HG02981 (cell line): Measurements from ENCODE around the gene DUSP22.
"Not testable (repeated sequence)": the region's sequence is repeated elsewhere in the genome, so short reads cannot be mapped to it uniquely, and the experiment has no call there.

Source experiments
- ATAC-seq: cut with Tn5 transposase; IDR thresholded peaks from one replicate; pipeline ENCODE4 v1.9.1; 2021; ENCODE audit warnings: mild to moderate bottlenecking, moderate library complexity; ENCODE audit not compliant: unreplicated experiment

The DUSP22 gene

DNA sequence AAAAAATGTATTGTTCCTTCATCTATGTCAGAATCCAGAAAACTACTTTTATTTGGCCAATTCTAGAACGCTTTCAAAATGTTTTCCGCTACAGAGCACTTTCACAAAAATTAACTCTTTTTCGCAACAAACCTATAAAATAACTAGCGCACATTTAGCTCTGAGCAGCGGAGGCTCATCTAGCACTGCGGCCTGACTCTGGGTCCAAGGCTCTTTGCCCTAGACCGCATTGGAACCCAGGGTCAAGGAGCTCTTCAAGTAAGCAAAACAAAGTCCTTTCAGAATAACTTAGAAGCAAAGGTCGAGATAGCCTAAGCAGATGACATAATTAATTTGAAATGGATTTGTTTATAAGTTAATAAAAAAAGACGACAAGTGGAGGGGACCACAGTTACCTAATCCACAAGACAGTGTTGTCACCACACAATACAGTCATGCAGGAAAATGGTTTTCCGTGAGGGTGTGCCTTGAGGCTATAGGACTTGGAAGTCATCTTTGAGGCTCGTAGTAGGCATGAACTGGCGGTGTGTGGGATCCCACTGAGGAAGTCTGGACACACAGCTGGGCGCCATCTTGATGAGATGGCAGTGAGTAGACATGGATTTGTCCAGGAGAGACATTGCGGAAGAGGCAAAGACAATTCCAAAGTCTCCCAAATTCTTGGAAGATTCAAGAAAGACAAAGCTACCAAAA, 70.1 kb downstream of the DUSP22 start:
- ATAC-seq = no peak

DNA sequence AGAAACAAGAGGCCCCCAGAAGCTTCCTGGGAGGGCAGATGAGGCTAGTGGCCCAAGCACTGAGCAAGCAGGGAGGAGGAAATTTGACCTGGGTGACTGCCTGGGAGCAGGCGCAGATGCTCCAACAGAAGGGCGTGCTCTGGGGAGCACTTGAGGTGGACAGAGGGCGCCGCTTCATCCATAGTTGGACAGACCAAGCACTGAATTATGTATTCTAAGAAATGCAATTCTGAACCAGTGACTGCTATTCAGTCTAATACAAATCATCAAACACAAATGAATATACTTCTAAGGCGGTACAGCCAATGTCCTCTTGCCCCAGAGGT, 70.6 kb downstream of the DUSP22 start:
- ATAC-seq = no peak

GRCh38 chr6:363291-363690, 71.0 kb downstream of the DUSP22 start:
- ATAC-seq = no peak

DNA sequence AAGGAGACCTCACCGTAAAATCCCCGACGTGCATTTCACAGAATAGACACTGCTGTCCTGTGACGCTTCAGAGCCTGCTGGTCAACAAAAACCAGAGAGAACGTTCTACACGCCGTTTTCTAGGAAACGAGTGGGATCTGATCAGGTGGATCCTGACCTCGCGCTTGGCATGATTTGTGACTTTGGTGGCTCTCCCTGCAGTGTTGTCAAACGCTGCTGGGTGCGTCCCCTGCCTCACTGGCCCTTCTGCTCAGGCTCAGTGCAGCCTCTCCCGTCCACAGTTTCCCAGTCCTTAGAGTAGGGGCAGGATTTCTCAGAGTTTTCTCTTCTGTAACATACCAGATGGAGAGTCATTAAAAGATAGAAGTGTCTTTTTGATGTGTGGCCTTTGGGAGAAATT, 71.6 kb downstream of the DUSP22 start:
- no peak for ATAC-seq

- ATAC-seq = no peak
These were observed 72.6 kb downstream of the DUSP22 start for GRCh38 chr6:364609-365540.

GRCh38 chr6:365835-366234, 73.5 kb downstream of the DUSP22 start:
- ATAC-seq = no peak

- ATAC-seq = no peak
These were observed 74.4 kb downstream of the DUSP22 start for GRCh38 chr6:366389-367297.

DNA sequence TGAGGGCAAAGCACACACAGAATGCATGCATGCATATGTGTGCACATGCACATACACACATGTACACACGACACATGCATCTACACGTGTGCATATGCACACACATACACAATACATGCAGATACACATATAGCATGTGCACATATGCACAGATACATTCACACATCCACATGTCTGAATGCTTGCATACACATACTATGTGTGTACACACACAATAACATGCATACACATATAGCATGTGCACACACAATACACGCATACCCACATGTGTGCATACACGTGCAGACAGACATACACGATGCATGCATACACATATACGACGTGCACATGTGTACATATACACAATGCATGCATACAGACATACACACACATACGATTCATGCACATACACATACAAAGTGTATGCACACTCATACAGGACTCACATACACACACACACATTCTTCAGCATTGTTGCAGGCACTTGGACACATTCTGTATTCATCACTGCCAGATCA, 75.1 kb downstream of the DUSP22 start:
- ATAC-seq = no peak

- no peak for ATAC-seq
These were observed 75.8 kb downstream of the DUSP22 start for GRCh38 chr6:367891-368630.

DNA sequence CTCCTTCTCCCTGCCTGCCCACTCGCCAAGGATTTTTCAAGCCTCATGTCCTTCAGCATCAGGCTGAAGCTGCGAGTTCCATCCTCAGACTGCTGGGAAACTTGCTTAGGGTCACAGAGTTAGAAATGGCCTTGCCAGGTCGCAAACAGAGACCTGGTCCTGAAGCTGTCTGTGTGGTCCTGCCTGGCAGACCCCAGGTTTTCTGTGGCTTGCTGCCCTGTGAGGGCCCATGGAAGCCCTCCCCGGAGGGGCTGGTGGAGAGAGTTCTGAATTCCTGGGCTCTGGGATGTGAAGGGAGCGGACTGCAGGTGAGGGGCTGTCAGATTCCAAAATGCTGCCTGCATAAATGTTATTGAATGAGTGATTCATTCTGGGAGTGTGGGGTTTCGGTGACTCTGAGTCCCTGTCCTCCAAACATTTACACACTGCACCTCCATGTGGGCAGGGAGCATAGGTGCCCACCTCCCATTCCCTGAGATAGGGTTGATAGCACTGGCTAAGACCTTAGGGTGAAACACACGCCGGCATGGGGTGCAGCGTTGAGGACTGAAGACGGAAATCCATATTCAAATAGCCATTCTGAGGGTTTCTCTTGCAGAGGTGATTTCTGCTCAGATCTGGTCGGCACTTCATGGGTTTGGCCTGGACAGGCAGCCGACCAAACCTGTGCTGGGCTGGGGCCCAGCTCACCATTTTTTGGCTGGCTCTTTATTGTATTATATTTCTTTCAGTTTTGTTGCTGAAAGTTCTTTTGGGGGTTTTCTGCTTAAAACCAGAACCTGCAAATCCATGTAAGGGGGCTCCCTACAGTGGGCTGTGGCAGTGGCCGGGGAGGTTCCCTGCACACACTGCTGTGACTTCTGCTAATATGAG, 77.5 kb downstream of the DUSP22 start:
- no peak for ATAC-seq

GRCh38 chr6:370555-370954, 78.3 kb downstream of the DUSP22 start:
- no peak for ATAC-seq

- not testable (repeated sequence) for ATAC-seq
These were observed 79.6 kb downstream of the DUSP22 start for GRCh38 chr6:371851-372250.

DNA sequence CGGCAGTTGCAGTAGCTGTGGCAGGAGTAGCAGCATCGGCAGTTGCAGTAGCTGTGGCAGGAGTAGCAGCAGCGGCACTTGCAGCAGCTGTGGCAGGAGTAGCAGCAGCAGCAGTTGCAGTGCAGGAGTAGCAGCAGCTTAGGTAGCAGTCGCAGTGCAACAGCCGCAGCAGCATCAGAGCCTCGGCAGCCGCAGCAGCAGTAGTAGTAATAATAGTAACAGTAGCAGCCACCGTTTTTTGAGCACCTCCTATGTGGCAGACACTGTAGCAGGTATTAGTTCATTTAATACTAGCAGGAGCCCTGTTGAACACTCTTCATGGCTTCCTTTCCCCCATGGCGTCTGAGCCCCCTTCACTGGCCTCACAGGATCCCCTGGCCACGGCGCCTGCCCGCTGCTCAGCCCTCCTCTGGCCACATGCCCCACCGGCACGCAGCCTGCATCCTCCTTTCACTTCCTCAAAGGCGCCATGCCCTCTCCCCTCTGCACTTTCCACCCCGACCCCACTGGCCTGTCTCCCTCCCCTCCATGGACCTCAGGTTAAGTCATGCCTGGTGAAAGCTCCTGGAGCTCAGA, 80.1 kb downstream of the DUSP22 start:
- peak; percentile 53 for ATAC-seq

GRCh38 chr6:373031-373430, 80.7 kb downstream of the DUSP22 start:
- no peak for ATAC-seq

DNA sequence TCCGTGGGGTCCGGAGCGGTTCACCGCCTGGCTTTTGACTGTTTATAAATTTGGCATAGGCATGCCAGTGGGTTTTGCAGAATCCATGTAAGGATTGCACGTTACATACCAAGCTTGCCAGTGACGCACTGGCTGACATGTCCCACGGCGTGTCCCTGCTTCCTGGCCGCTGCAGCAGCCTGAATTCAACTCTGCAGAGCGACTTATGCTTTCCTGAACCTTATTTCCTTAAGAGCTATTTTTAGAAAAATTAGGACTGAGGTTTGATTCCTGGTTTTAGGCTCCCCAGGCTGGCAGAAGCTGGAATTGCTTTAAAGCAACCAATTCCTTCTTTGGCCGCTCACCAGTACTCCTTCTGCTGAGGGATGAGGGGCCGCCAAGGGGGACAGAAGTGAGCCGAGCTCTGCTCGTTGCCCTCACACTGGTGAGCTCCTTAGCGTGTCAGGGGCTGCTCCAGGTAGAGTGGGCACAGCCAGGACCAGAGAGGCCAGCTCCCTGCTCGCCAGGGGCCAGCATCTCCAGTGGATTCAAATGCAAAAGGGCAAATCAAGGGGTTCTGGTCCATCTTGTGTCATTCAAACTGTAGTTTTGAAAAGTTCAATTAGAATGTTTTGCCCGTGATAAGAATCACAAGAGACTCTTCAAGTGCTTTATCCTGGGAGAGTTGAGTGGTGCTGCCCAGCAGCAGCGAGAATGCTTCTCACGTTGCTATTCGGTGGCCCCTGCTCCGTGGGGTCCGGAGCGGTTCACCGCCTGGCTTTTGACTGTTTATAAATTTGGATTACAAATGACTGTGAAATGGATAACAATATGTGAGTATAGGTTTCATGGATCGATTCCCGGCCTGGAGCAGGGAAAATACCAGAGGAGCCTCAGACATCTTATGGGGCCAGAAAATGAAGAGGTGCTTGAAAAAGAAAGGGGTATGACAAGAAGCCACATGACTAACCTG, 81.8 kb downstream of the DUSP22 start:
- no peak for ATAC-seq

DNA sequence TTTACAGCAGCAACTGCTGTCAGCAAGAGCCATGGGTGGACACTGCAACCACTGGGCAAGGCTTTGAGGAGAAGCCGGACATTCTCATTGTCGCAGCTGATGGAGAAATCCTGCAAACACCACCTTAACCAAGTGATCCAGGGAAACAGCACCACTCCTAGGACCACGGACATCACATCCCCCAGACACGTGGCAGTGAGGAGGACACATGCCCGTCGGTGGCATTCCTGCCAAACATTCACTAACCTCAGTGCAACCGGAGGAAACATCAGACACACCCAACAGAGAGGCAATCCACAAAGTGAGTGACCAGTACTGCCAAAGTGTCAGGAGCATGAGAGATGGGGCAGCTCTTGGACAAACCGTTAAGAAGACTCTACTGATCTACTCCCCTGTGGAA, 82.7 kb downstream of the DUSP22 start:
- ATAC-seq = no peak

- ATAC-seq = no peak
These were observed 84.7 kb downstream of the DUSP22 start for GRCh38 chr6:376827-377640.
